HEK293 (cell line): ENCODE results near the gene DMC1.

Source experiments
- CTCF ChIA-PET: fragments of 350-600 bp; formaldehyde crosslinking; extraction: SDS; loops from one replicate; lab custom pipeline; 2021; ENCODE audit warnings: antibody characterized with exemption; lab: Yijun Ruan, JAX
- POLR2A ChIA-PET: fragments of 300-600 bp; formaldehyde crosslinking; extraction: SDS; loops from one replicate; lab custom pipeline; 2020; ENCODE audit warnings: antibody characterized with exemption, inconsistent platforms; lab: Yijun Ruan, JAX
- H3K27ac ChIP-seq: fragments of 200-500 bp; sonication (Bioruptor generic); 2 replicates; pipeline ENCODE4 v1.5.1; 2014; ENCODE audit warnings: low read depth, low read length, control low read depth, inconsistent platforms; ENCODE audit errors: extremely low read depth
- H3K36me3 ChIP-seq, 2 experiments: fragments of 200-500 bp in 1 of 2; sonication (Bioruptor generic) in 1 of 2; 1 replicate in 1 of 2; 2 replicates in 1 of 2; pipeline ENCODE4 v1.5.1; 2014 to 2017; ENCODE audit warnings: inconsistent platforms in 2 of 2, low read length in 2 of 2; ENCODE audit not compliant: control insufficient read depth in 2 of 2, insufficient read depth in 1 of 2
- H3K4me1 ChIP-seq: fragments of 200-500 bp; sonication (Bioruptor generic); 2 replicates; pipeline ENCODE4 v1.5.1; 2014; ENCODE audit warnings: mild to moderate bottlenecking, low read length, inconsistent platforms; ENCODE audit not compliant: control insufficient read depth, insufficient read depth
- H3K4me3 ChIP-seq: 2 replicates; pipeline ENCODE4 v1.5.1; 2011; ENCODE audit warnings: low read depth, mild to moderate bottlenecking, control low read depth, low read length, moderate library complexity
- H3K9me3 ChIP-seq: fragments of 200-500 bp; sonication (Bioruptor generic); 2 replicates; pipeline ENCODE4 v1.5.1; 2014; ENCODE audit warnings: low read depth, low read length, inconsistent platforms; ENCODE audit not compliant: control insufficient read depth, insufficient read depth
- GFI1B ChIP-seq: fragments of 450-650 bp; formaldehyde crosslinking; IDR thresholded peaks from 2 replicates; pipeline ENCODE4 v1.5.1; 2016; ENCODE audit warnings: missing biosample characterization, missing genetic modification characterization
- GLIS2 ChIP-seq: fragments of 450-650 bp; formaldehyde crosslinking; IDR thresholded peaks from 2 replicates; pipeline ENCODE4 v1.5.1; 2016; ENCODE audit warnings: missing biosample characterization, missing genetic modification characterization
- KLF7 ChIP-seq: fragments of 450-650 bp; formaldehyde crosslinking; IDR thresholded peaks from 2 replicates; pipeline ENCODE4 v1.5.1; 2016; ENCODE audit warnings: missing biosample characterization, missing genetic modification characterization, borderline replicate concordance
- KLF8 ChIP-seq: fragments of 450-650 bp; formaldehyde crosslinking; IDR thresholded peaks from 2 replicates; pipeline ENCODE4 v1.5.1; 2016; ENCODE audit warnings: missing biosample characterization, missing genetic modification characterization
- MZF1 ChIP-seq: fragments of 450-650 bp; formaldehyde crosslinking; IDR thresholded peaks from 2 replicates; pipeline ENCODE4 v1.5.1; 2017; ENCODE audit warnings: missing biosample characterization, missing genetic modification characterization, borderline replicate concordance
- PATZ1 ChIP-seq: fragments of 450-650 bp; formaldehyde crosslinking; IDR thresholded peaks from 2 replicates; pipeline ENCODE4 v1.5.1; 2016; ENCODE audit warnings: missing biosample characterization, missing genetic modification characterization
- ZBTB21 ChIP-seq: fragments of 450-650 bp; formaldehyde crosslinking; IDR thresholded peaks from 2 replicates; pipeline ENCODE4 v1.5.1; 2017; ENCODE audit warnings: missing biosample characterization, missing genetic modification characterization
- ZBTB49 ChIP-seq: fragments of 450-650 bp; formaldehyde crosslinking; IDR thresholded peaks from 2 replicates; pipeline ENCODE4 v1.5.1; 2016; ENCODE audit warnings: missing biosample characterization, missing genetic modification characterization, low read depth
- ZBTB6 ChIP-seq: fragments of 450-650 bp; formaldehyde crosslinking; IDR thresholded peaks from 2 replicates; pipeline ENCODE4 v1.5.1; 2017; ENCODE audit warnings: missing biosample characterization, missing genetic modification characterization
- ZFHX2 ChIP-seq: fragments of 450-650 bp; formaldehyde crosslinking; conservative IDR thresholded peaks from 2 replicates; pipeline ENCODE4 v1.5.1; 2016; ENCODE audit warnings: missing biosample characterization, missing genetic modification characterization
- ZNF121 ChIP-seq: fragments of 450-650 bp; formaldehyde crosslinking; IDR thresholded peaks from 2 replicates; pipeline ENCODE4 v1.5.1; 2016; ENCODE audit warnings: missing biosample characterization, missing genetic modification characterization
- ZNF23 ChIP-seq: fragments of 450-650 bp; formaldehyde crosslinking; IDR thresholded peaks from 2 replicates; pipeline ENCODE4 v1.5.1; 2016; ENCODE audit warnings: missing biosample characterization, missing genetic modification characterization, borderline replicate concordance
- ZNF350 ChIP-seq: fragments of 450-650 bp; formaldehyde crosslinking; IDR thresholded peaks from 2 replicates; pipeline ENCODE4 v1.5.0; 2017; ENCODE audit warnings: missing biosample characterization, mild to moderate bottlenecking, missing genetic modification characterization
- ZNF416 ChIP-seq: fragments of 450-650 bp; formaldehyde crosslinking; IDR thresholded peaks from 2 replicates; pipeline ENCODE4 v1.5.1; 2016; ENCODE audit warnings: missing biosample characterization, missing genetic modification characterization
- ZNF473 ChIP-seq: fragments of 450-650 bp; formaldehyde crosslinking; IDR thresholded peaks from 2 replicates; pipeline ENCODE4 v1.5.1; 2017; ENCODE audit warnings: missing biosample characterization, missing genetic modification characterization
- ZNF561 ChIP-seq: fragments of 450-650 bp; IDR thresholded peaks from 2 replicates; pipeline ENCODE4 v1.5.1; 2018; ENCODE audit warnings: missing biosample characterization, missing genetic modification characterization, borderline replicate concordance
- ZNF600 ChIP-seq: fragments of 450-650 bp; formaldehyde crosslinking; IDR thresholded peaks from 2 replicates; pipeline ENCODE4 v1.5.1; 2016; ENCODE audit warnings: missing biosample characterization, missing genetic modification characterization
- ZNF623 ChIP-seq: fragments of 450-650 bp; formaldehyde crosslinking; IDR thresholded peaks from 2 replicates; pipeline ENCODE4 v1.5.1; 2016; ENCODE audit warnings: missing biosample characterization, missing genetic modification characterization
- ZNF660 ChIP-seq: fragments of 450-650 bp; IDR thresholded peaks from 2 replicates; pipeline ENCODE4 v1.5.1; 2018; ENCODE audit warnings: missing biosample characterization, mild to moderate bottlenecking, missing genetic modification characterization
- ZNF76 ChIP-seq: fragments of 450-650 bp; formaldehyde crosslinking; IDR thresholded peaks from 2 replicates; pipeline ENCODE4; 2016; ENCODE audit warnings: low read depth, missing biosample characterization, missing genetic modification characterization, borderline replicate concordance
- ZSCAN23 ChIP-seq: fragments of 450-650 bp; formaldehyde crosslinking; IDR thresholded peaks from 2 replicates; pipeline ENCODE4 v1.5.1; 2016; ENCODE audit warnings: missing biosample characterization, missing genetic modification characterization
- ZSCAN30 ChIP-seq: fragments of 450-650 bp; IDR thresholded peaks from 2 replicates; pipeline ENCODE4 v1.5.1; 2018; ENCODE audit warnings: missing biosample characterization, mild to moderate bottlenecking, missing genetic modification characterization, moderate library complexity
- TF ChIP-seq, protein P1 (sequence below): fragments of 450-650 bp; formaldehyde crosslinking; conservative IDR thresholded peaks from 2 replicates; pipeline ENCODE4 v1.5.1; 2016; ENCODE audit warnings: low read depth, missing biosample characterization, missing genetic modification characterization
- TF ChIP-seq, protein P2 (sequence below): fragments of 450-650 bp; formaldehyde crosslinking; IDR thresholded peaks from 2 replicates; pipeline ENCODE4 v1.5.1; 2016; ENCODE audit warnings: missing biosample characterization, missing genetic modification characterization
- TF ChIP-seq, protein P3 (sequence below): fragments of 450-650 bp; formaldehyde crosslinking; IDR thresholded peaks from 2 replicates; pipeline ENCODE4 v1.5.1; 2016; ENCODE audit warnings: missing biosample characterization, missing genetic modification characterization

Gene DMC1

DNA sequence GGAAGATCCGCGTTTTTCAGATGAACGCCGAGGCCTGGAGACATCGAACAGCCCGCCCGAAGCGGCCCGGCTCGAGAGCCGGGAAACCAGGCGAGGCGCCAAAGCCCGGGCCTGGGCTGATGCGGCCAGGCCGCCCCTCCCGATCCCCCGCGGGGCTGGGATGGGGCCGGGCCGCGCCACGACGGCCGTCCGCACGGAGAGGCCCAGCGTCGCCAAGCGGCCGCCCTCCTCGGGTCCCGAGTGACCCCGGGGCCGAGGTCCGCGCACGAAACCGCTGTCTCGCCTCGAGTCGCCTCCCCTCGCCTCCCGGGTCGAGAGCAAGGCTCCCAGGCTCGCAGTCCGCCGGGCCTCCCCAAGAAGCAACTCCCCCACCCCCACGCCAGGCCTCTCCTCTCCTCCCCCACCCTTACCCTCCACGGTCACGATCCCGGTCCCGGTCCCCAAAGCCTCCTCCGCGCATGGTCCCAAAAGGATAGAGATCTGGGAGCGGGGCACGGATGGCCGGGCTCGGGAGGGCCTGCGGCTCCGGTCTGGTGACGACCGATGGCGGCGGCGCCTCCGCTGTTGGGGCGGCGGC, 64.4 kb downstream of the DMC1 start:
- H3K4me1 ChIP-seq = 0 out of 2 replicates have a peak, but pooled peaks cover 5% of the 10 kb centered on the region
- POLR2A ChIA-PET = no interaction called here
- TF ChIP-seq KLF8 (tag by site-specific recombination) (no peak; the same call in 1 of the 2 replicates), ZFHX2 (tag by site-specific recombination) (no peak), ZNF623 (tag by site-specific recombination) (no peak), ZNF473 (tag by site-specific recombination) (no peak), ZNF660 (peak; percentile 54), GLIS2 (peak; percentile 79), ZNF23 (tag by site-specific recombination) (0 out of 2 replicates have a peak, but pooled peaks have one; percentile 8), ZNF600 (tag by site-specific recombination) (no peak), PATZ1 (tag by site-specific recombination) (peak; percentile 41; the same call in 1 of the 2 replicates), ZNF416 (tag by site-specific recombination) (no peak), ZSCAN30 (tag by site-specific recombination) (peak; percentile 59), ZNF350 (tag by site-specific recombination) (no peak), ZNF121 (tag by site-specific recombination) (0 out of 2 replicates have a peak, but pooled peaks have one; percentile 51), ZNF76 (no peak), ZBTB6 (tag by site-specific recombination) (no peak), ZSCAN23 (tag by site-specific recombination) (no peak), MZF1 (no peak), ZBTB21 (no peak), GFI1B (tag by site-specific recombination) (no peak), ZBTB49 (tag by site-specific recombination) (no peak), ZNF561 (peak; percentile 26; the same call in 1 of the 2 replicates), KLF7 (tag by site-specific recombination) (no peak)
- TF ChIP-seq, protein P1, sequence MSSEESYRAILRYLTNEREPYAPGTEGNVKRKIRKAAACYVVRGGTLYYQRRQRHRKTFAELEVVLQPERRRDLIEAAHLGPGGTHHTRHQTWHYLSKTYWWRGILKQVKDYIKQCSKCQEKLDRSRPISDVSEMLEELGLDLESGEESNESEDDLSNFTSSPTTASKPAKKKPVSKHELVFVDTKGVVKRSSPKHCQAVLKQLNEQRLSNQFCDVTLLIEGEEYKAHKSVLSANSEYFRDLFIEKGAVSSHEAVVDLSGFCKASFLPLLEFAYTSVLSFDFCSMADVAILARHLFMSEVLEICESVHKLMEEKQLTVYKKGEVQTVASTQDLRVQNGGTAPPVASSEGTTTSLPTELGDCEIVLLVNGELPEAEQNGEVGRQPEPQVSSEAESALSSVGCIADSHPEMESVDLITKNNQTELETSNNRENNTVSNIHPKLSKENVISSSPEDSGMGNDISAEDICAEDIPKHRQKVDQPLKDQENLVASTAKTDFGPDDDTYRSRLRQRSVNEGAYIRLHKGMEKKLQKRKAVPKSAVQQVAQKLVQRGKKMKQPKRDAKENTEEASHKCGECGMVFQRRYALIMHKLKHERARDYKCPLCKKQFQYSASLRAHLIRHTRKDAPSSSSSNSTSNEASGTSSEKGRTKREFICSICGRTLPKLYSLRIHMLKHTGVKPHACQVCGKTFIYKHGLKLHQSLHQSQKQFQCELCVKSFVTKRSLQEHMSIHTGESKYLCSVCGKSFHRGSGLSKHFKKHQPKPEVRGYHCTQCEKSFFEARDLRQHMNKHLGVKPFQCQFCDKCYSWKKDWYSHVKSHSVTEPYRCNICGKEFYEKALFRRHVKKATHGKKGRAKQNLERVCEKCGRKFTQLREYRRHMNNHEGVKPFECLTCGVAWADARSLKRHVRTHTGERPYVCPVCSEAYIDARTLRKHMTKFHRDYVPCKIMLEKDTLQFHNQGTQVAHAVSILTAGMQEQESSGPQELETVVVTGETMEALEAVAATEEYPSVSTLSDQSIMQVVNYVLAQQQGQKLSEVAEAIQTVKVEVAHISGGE = no peak
- TF ChIP-seq, protein P2, sequence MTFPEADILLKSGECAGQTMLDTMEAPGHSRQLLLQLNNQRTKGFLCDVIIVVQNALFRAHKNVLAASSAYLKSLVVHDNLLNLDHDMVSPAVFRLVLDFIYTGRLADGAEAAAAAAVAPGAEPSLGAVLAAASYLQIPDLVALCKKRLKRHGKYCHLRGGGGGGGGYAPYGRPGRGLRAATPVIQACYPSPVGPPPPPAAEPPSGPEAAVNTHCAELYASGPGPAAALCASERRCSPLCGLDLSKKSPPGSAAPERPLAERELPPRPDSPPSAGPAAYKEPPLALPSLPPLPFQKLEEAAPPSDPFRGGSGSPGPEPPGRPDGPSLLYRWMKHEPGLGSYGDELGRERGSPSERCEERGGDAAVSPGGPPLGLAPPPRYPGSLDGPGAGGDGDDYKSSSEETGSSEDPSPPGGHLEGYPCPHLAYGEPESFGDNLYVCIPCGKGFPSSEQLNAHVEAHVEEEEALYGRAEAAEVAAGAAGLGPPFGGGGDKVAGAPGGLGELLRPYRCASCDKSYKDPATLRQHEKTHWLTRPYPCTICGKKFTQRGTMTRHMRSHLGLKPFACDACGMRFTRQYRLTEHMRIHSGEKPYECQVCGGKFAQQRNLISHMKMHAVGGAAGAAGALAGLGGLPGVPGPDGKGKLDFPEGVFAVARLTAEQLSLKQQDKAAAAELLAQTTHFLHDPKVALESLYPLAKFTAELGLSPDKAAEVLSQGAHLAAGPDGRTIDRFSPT (tag by site-specific recombination) = no peak
- TF ChIP-seq, protein P3, sequence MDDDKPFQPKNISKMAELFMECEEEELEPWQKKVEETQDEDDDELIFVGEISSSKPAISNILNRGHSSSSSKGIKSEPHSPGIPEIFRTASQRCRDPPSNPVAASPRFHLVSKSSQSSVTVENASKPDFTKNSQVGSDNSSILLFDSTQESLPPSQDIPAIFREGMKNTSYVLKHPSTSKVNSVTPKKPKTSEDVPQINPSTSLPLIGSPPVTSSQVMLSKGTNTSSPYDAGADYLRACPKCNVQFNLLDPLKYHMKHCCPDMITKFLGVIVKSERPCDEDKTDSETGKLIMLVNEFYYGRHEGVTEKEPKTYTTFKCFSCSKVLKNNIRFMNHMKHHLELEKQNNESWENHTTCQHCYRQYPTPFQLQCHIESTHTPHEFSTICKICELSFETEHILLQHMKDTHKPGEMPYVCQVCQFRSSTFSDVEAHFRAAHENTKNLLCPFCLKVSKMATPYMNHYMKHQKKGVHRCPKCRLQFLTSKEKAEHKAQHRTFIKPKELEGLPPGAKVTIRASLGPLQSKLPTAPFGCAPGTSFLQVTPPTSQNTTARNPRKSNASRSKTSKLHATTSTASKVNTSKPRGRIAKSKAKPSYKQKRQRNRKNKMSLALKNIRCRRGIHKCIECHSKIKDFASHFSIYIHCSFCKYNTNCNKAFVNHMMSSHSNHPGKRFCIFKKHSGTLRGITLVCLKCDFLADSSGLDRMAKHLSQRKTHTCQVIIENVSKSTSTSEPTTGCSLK (tag by site-specific recombination) = no peak

More for the DNA sequence above, 64.4 kb downstream of the DMC1 start:
- Histone ChIP-seq H3K9me3 (no peaks in the 10 kb centered on the region), H3K4me3 (peak overlapping the region; percentile 79), H3K27ac (peak overlapping the region; percentile 100), H3K36me3 (peaks cover 26 to 46% of the 10 kb centered on the region in 2 experiments)
- CTCF ChIA-PET = no interaction called here
